SK-N-SH (cell line): ENCODE measurements around the gene LEPR. TPM values are rescaled to one million over a fixed set of nuclear protein-coding genes. Genes with fewer than 3 reads are reported as not detected.

Source experiments
- CTCF ChIA-PET: fragments of 300-600, 350-600 bp; formaldehyde crosslinking; extraction: SDS; loops from one replicate; lab custom pipeline; 2021; lab: Yijun Ruan, JAX
- POLR2A ChIA-PET: fragments of 350-600 bp; sonication (Branson Sonifier 250); formaldehyde crosslinking; extraction: SDS; loops from one replicate; lab custom pipeline; 2020; ENCODE audit warnings: antibody characterized with exemption, inconsistent platforms; lab: Yijun Ruan, JAX
- DNase-seq: peaks from one replicate; pipeline ENCODE4 v3.0.0; 2012
- H2AFZ ChIP-seq: fragments of 200-600 bp; sonication (generic); 2 replicates; pipeline ENCODE4 v1.8.1; 2016; ENCODE audit warnings: antibody characterized with exemption, mild to moderate bottlenecking, low read depth
- H3F3A ChIP-seq: fragments of 200-600 bp; sonication (generic); replicated peaks from 2 replicates; pipeline ENCODE3; 2016; ENCODE audit warnings: antibody characterized with exemption, mild to moderate bottlenecking; ENCODE audit not compliant: insufficient read depth
- H3K27ac ChIP-seq, 2 experiments: fragments of 200-500 bp in 1 of 2; fragments of 200-600 bp in 1 of 2; sonication (Bioruptor generic) in 1 of 2; sonication (generic), shearing (Covaris generic) in 1 of 2; 2 replicates each; pipeline versions ENCODE4 v1.5.1 to v1.6.1; 2014 to 2016; ENCODE audit warnings: low read depth in 2 of 2, inconsistent platforms in 1 of 2, low read length in 1 of 2, mild to moderate bottlenecking in 1 of 2, mixed read lengths in 1 of 2
- H3K27me3 ChIP-seq: fragments of 200-600 bp; sonication (generic), shearing (Covaris generic); 2 replicates; pipeline ENCODE4 v1.6.1; 2016; ENCODE audit warnings: mixed run types; ENCODE audit not compliant: insufficient read depth
- H3K36me3 ChIP-seq, 2 experiments: fragments of 200-500 bp in 1 of 2; fragments of 200-600 bp in 1 of 2; sonication (Bioruptor generic) in 1 of 2; sonication (generic) in 1 of 2; replicated peaks in 1 of 2; 2 replicates each; pipeline versions ENCODE3 to v1.5.1; 2014 to 2016; ENCODE audit warnings: low read length in 1 of 2, mild to moderate bottlenecking in 1 of 2; ENCODE audit not compliant: insufficient read depth in 2 of 2, control insufficient read depth in 1 of 2
- H3K4me1 ChIP-seq, 2 experiments: fragments of 200-500 bp in 1 of 2; fragments of 200-600 bp in 1 of 2; sonication (Bioruptor generic) in 1 of 2; sonication (generic), shearing (Covaris generic) in 1 of 2; 2 replicates each; pipeline versions ENCODE4 v1.5.1 to v1.6.1; 2014 to 2016; ENCODE audit warnings: low read depth in 1 of 2, low read length in 1 of 2, mixed run types in 1 of 2; ENCODE audit not compliant: insufficient read depth in 2 of 2, control insufficient read depth in 1 of 2
- H3K4me2 ChIP-seq: fragments of 200-600 bp; sonication (generic), shearing (Covaris generic); 2 replicates; pipeline ENCODE4 v1.6.1; 2017; ENCODE audit warnings: mixed run types
- H3K4me3 ChIP-seq, 2 experiments: fragments of 200-500 bp in 1 of 2; fragments of 200-600 bp in 1 of 2; sonication (Bioruptor generic) in 1 of 2; sonication (generic), shearing (Covaris generic) in 1 of 2; 2 replicates each; pipeline versions ENCODE4 v1.5.1 to v1.8.1; 2014 to 2016; ENCODE audit warnings: low read depth in 2 of 2, inconsistent platforms in 1 of 2, low read length in 1 of 2, mild to moderate bottlenecking in 1 of 2, mixed read lengths in 1 of 2, moderate library complexity in 1 of 2
- H3K79me2 ChIP-seq: fragments of 200-600 bp; sonication (generic); 2 replicates; pipeline ENCODE4 v1.8.1; 2017; ENCODE audit warnings: mild to moderate bottlenecking; ENCODE audit not compliant: insufficient read depth
- H3K9ac ChIP-seq: fragments of 200-600 bp; sonication (generic); 2 replicates; pipeline ENCODE4 v1.6.1; 2017; ENCODE audit warnings: mixed run types
- H3K9me2 ChIP-seq: fragments of 200-600 bp; sonication (generic); 2 replicates; pipeline ENCODE4 v1.6.1; 2017; ENCODE audit warnings: mixed run types
- H3K9me3 ChIP-seq: fragments of 200-600 bp; sonication (generic); 2 replicates; pipeline ENCODE4 v1.6.1; 2017; ENCODE audit warnings: mixed run types, mild to moderate bottlenecking, moderate library complexity
- H4K20me1 ChIP-seq: fragments of 200-600 bp; sonication (generic); 2 replicates; pipeline ENCODE4 v1.6.1; 2017; ENCODE audit warnings: mild to moderate bottlenecking, mixed run types; ENCODE audit not compliant: insufficient read depth
- CHD2 ChIP-seq: fragments of 150-350 bp; IDR thresholded peaks from 2 replicates; pipeline ENCODE4 v1.6.1; 2018; ENCODE audit warnings: low read length; ENCODE audit not compliant: partially characterized antibody
- ELF1 ChIP-seq: IDR thresholded peaks from 2 replicates; pipeline ENCODE4 v1.4.0; 2012
- EP300 ChIP-seq, 2 experiments: IDR thresholded peaks; 2 replicates each; pipeline versions ENCODE4 v1.4.0 to v1.6.1; 2012; ENCODE audit warnings: borderline replicate concordance in 1 of 2, low read depth in 1 of 2, low read length in 1 of 2
- EZH2phosphoT487 ChIP-seq: fragments of 200-600 bp; sonication (generic); IDR thresholded peaks from 2 replicates; pipeline ENCODE4 v1.6.1; 2017; ENCODE audit warnings: low read depth, mixed run types, mild to moderate bottlenecking, antibody characterized with exemption, moderate library complexity, borderline replicate concordance
- FOSL2 ChIP-seq: IDR thresholded peaks from 2 replicates; pipeline ENCODE4 v1.4.0; 2012; ENCODE audit warnings: low read depth, mild to moderate bottlenecking, moderate library complexity, borderline replicate concordance
- FOXM1 ChIP-seq: IDR thresholded peaks from 2 replicates; pipeline ENCODE4 v1.4.0; 2012; ENCODE audit warnings: low read depth, mild to moderate bottlenecking
- GABPA ChIP-seq: IDR thresholded peaks from 2 replicates; pipeline ENCODE4 v1.4.0; 2012; ENCODE audit warnings: low read depth, mild to moderate bottlenecking
- JUND ChIP-seq: IDR thresholded peaks from 2 replicates; pipeline ENCODE4 v1.4.0; 2012
- MEF2A ChIP-seq: IDR thresholded peaks from 2 replicates; pipeline ENCODE4 v1.4.0; 2012; ENCODE audit warnings: low read depth, borderline replicate concordance
- NFIC ChIP-seq: IDR thresholded peaks from 2 replicates; pipeline ENCODE4 v1.4.0; 2012; ENCODE audit warnings: borderline replicate concordance
- POLR2AphosphoS5 ChIP-seq: IDR thresholded peaks from 2 replicates; pipeline ENCODE4 v1.6.1; 2012; ENCODE audit warnings: low read depth, low read length
- TCF12 ChIP-seq: IDR thresholded peaks from 2 replicates; pipeline ENCODE4 v1.4.0; 2012
- TEAD4 ChIP-seq: IDR thresholded peaks from 2 replicates; pipeline ENCODE4 v1.4.0; 2012; ENCODE audit warnings: mild to moderate bottlenecking, borderline replicate concordance; ENCODE audit not compliant: insufficient read depth
- YY1 ChIP-seq: IDR thresholded peaks from 2 replicates; pipeline ENCODE4 v1.4.0; 2012; ENCODE audit warnings: low read depth, mild to moderate bottlenecking
- WGBS: methylation state at CpG from one replicate; pipeline ENCODE4 v1.1.6; 2017; ENCODE audit warnings: low lambda C conversion rate; 5-methylcytosine and 5-hydroxymethylcytosine counted together
- polyA plus RNA-seq, 3 experiments: library from polyadenylated mRNA; depleted of rRNA; stranded (reverse); fragments of >200 nt; gene quantifications; 2 replicates each; pipeline ENCODE4 v1.2.3, GENCODE V29; 2012
- TF ChIP-seq, protein P1 (sequence below): fragments of 200-600 bp; sonication (generic); IDR thresholded peaks from 2 replicates; pipeline ENCODE4 v1.6.1; 2017; ENCODE audit warnings: antibody characterized with exemption, mild to moderate bottlenecking, moderate library complexity
- TF ChIP-seq, protein P2 (sequence below): IDR thresholded peaks from 2 replicates; pipeline ENCODE4 v1.4.0; 2012; ENCODE audit warnings: low read depth
- TF ChIP-seq, protein P3 (sequence below): IDR thresholded peaks from 2 replicates; pipeline ENCODE4 v1.4.0; 2012; ENCODE audit warnings: low read depth, borderline replicate concordance
- TF ChIP-seq, protein P4 (sequence below): IDR thresholded peaks from 2 replicates; pipeline ENCODE4 v1.6.1; 2012; ENCODE audit warnings: mild to moderate bottlenecking, low read depth, low read length, moderate library complexity
- TF ChIP-seq, protein P5 (sequence below): fragments of 150-350 bp; IDR thresholded peaks from 2 replicates; pipeline ENCODE4 v1.6.1; 2017; ENCODE audit warnings: antibody characterized with exemption, low read length, low read depth, borderline replicate concordance

The LEPR gene
- polyA plus RNA-seq, 1 of the 3 experiments (the other 2 are of a cell fraction) = 2.3 TPM

DNA sequence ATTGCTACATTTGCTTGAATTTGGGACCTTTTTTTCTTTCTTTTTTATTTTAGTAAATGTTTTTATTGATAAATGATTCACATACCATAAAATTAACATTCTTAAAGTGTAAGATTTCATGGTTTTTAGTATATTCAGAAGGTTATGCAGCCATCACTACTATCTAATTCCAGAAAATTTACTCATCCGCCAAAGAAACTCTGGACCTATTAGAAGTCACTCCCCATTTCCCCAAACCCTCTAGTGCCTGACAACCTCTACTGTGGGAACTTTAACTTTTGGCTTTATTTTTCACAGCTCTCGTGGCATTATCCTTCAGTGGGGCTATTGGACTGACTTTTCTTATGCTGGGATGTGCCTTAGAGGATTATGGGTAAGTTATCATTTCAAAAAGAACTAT lies 4.5 kb downstream of the LEPR start:
- no peaks in the 10 kb centered on the region for H3K9me2 ChIP-seq
- H3K27ac ChIP-seq = peak overlapping the region in 1 of 2 experiments; percentile 74; a peak in 2 of 4 replicates
- no peak for DNase-seq
- 98% methylated on average over 2 of the region's 2 CpGs for WGBS
- POLR2A ChIA-PET = no interaction called here
- H3K4me3 ChIP-seq = no peak overlapping the region
- peaks cover 6% of the 10 kb centered on the region; the same call in 1 of the 2 replicates for H4K20me1 ChIP-seq
- H2AFZ ChIP-seq = no peak overlapping the region
- H3K4me1 ChIP-seq = peaks cover 10 to 32% of the 10 kb centered on the region in 2 experiments
- H3K27me3 ChIP-seq = no peaks in the 10 kb centered on the region
- no peaks in the 10 kb centered on the region for H3K9me3 ChIP-seq
- H3K79me2 ChIP-seq = peaks cover 64% of the 10 kb centered on the region
- CTCF ChIA-PET = interaction anchor here (6.7 kb wide), 1 partner anchor 263 kb away, joined by 56 read pairs; no protein-coding TSS in a partner anchor
- H3F3A ChIP-seq = peaks cover 32% of the 10 kb centered on the region
- TF ChIP-seq YY1 = no peak
- no peak overlapping the region for H3K9ac ChIP-seq
- peak overlapping the region; percentile 32; the same call in 1 of the 2 replicates for H3K4me2 ChIP-seq
- H3K36me3 ChIP-seq = peaks cover 26 to 31% of the 10 kb centered on the region in 2 experiments

DNA sequence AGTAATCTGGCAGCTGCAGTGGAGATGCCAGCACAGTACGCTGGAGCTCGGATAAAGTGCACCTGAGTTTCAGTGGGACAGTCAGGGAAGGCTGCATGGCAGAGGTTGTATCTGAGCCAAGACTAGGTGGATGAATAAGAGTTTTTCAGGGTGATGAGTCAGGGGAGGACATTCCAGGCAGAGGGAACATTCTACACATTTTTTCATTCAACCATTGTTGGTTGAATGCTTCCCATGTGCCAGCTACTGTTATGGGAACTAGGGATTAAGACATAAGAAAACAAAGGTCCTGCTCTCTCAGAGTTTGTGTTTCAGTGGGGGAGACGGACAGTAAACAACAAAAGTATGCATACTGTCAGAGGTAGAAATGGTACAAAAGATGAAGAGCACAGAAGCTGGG lies 5.2 kb downstream of the LEPR start:
- Histone ChIP-seq H3F3A (peaks cover 32% of the 10 kb centered on the region), H3K27me3 (no peaks in the 10 kb centered on the region), H3K9me2 (no peaks in the 10 kb centered on the region), H3K79me2 (peaks cover 64% of the 10 kb centered on the region), H3K4me2 (peak overlapping the region; percentile 32), H4K20me1 (peaks cover 7% of the 10 kb centered on the region; the same call in 1 of the 2 replicates), H3K9ac (peak overlapping the region; percentile 37; the same call in 1 of the 2 replicates), H3K9me3 (no peaks in the 10 kb centered on the region), H3K36me3 (peaks cover 28 to 38% of the 10 kb centered on the region in 2 experiments), H3K4me1 (peaks cover 10 to 37% of the 10 kb centered on the region in 2 experiments), H3K4me3 (no peak overlapping the region), H2AFZ (no peak overlapping the region), H3K27ac (peak overlapping the region; percentile 18 to 74; a peak in 3 of 4 replicates)
- WGBS = 49% methylated on average over 3 of the region's 3 CpGs
- no peak for DNase-seq
- ChIA-PET CTCF (interaction anchor here (6.7 kb wide), 1 partner anchor 262 kb away, joined by 56 read pairs; no protein-coding TSS in a partner anchor), POLR2A (no interaction called here)
- peak; percentile 93 for TF ChIP-seq FOSL2
- TF ChIP-seq ELF1 = no peak
- TF ChIP-seq, protein P1, sequence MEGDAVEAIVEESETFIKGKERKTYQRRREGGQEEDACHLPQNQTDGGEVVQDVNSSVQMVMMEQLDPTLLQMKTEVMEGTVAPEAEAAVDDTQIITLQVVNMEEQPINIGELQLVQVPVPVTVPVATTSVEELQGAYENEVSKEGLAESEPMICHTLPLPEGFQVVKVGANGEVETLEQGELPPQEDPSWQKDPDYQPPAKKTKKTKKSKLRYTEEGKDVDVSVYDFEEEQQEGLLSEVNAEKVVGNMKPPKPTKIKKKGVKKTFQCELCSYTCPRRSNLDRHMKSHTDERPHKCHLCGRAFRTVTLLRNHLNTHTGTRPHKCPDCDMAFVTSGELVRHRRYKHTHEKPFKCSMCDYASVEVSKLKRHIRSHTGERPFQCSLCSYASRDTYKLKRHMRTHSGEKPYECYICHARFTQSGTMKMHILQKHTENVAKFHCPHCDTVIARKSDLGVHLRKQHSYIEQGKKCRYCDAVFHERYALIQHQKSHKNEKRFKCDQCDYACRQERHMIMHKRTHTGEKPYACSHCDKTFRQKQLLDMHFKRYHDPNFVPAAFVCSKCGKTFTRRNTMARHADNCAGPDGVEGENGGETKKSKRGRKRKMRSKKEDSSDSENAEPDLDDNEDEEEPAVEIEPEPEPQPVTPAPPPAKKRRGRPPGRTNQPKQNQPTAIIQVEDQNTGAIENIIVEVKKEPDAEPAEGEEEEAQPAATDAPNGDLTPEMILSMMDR = no peak
- TF ChIP-seq, protein P2, sequence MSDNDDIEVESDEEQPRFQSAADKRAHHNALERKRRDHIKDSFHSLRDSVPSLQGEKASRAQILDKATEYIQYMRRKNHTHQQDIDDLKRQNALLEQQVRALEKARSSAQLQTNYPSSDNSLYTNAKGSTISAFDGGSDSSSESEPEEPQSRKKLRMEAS = peak; percentile 66; the same call in 1 of the 2 replicates
- TF ChIP-seq, protein P3, sequence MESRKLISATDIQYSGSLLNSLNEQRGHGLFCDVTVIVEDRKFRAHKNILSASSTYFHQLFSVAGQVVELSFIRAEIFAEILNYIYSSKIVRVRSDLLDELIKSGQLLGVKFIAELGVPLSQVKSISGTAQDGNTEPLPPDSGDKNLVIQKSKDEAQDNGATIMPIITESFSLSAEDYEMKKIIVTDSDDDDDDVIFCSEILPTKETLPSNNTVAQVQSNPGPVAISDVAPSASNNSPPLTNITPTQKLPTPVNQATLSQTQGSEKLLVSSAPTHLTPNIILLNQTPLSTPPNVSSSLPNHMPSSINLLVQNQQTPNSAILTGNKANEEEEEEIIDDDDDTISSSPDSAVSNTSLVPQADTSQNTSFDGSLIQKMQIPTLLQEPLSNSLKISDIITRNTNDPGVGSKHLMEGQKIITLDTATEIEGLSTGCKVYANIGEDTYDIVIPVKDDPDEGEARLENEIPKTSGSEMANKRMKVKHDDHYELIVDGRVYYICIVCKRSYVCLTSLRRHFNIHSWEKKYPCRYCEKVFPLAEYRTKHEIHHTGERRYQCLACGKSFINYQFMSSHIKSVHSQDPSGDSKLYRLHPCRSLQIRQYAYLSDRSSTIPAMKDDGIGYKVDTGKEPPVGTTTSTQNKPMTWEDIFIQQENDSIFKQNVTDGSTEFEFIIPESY = no peak
- TF ChIP-seq TEAD4 = peak; percentile 87
- peak; percentile 66 for TF ChIP-seq TCF12
- TF ChIP-seq MEF2A = no peak
- TF ChIP-seq, protein P4, sequence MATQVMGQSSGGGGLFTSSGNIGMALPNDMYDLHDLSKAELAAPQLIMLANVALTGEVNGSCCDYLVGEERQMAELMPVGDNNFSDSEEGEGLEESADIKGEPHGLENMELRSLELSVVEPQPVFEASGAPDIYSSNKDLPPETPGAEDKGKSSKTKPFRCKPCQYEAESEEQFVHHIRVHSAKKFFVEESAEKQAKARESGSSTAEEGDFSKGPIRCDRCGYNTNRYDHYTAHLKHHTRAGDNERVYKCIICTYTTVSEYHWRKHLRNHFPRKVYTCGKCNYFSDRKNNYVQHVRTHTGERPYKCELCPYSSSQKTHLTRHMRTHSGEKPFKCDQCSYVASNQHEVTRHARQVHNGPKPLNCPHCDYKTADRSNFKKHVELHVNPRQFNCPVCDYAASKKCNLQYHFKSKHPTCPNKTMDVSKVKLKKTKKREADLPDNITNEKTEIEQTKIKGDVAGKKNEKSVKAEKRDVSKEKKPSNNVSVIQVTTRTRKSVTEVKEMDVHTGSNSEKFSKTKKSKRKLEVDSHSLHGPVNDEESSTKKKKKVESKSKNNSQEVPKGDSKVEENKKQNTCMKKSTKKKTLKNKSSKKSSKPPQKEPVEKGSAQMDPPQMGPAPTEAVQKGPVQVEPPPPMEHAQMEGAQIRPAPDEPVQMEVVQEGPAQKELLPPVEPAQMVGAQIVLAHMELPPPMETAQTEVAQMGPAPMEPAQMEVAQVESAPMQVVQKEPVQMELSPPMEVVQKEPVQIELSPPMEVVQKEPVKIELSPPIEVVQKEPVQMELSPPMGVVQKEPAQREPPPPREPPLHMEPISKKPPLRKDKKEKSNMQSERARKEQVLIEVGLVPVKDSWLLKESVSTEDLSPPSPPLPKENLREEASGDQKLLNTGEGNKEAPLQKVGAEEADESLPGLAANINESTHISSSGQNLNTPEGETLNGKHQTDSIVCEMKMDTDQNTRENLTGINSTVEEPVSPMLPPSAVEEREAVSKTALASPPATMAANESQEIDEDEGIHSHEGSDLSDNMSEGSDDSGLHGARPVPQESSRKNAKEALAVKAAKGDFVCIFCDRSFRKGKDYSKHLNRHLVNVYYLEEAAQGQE = peak; percentile 51; the same call in 1 of the 2 replicates
- no peak for TF ChIP-seq CHD2
- no peak for TF ChIP-seq GABPA
- TF ChIP-seq, protein P5, sequence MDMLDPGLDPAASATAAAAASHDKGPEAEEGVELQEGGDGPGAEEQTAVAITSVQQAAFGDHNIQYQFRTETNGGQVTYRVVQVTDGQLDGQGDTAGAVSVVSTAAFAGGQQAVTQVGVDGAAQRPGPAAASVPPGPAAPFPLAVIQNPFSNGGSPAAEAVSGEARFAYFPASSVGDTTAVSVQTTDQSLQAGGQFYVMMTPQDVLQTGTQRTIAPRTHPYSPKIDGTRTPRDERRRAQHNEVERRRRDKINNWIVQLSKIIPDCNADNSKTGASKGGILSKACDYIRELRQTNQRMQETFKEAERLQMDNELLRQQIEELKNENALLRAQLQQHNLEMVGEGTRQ = no peak
- TF ChIP-seq POLR2AphosphoS5 = peak; percentile 33; the same call in 1 of the 2 replicates
- peak; percentile 86 for TF ChIP-seq JUND
- peak in 1 of 2 experiments; percentile 33; a peak in 1 of 4 replicates for TF ChIP-seq EP300 (IDR thresholded peaks at IDR 0.05; ENCODE audit: borderline replicate concordance in 1 of 2, low read depth in 1 of 2, low read length in 1 of 2)
- peak; percentile 79 for TF ChIP-seq NFIC
- no peak for TF ChIP-seq FOXM1
- TF ChIP-seq EZH2phosphoT487 = no peak
